ENCODE results near the gene FGF14.

Gene FGF14

DNA sequence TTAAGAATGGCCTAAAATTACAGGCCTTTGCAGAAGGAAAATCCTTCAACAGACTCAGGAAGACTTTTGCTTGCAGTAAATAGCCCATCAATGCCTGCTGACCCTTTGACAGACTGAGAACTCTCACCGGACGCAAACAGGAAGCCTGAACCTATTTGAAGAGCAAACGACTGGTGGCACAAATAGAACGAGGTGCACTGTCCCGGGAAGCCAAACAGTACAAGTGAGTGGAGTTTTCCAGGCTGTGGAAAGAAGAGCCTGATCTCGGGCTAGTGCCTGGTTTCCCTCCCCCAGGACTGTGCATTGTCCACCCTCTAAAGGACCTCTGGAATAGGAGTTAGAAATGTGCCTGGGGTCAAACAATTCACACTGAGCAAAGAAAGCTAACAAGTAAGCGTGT lies 165.5 kb downstream of the FGF14 start:
- no peaks in the 10 kb centered on the region for H3K36me3 ChIP-seq (ENCODE audit: control insufficient read depth, insufficient read depth, low read length)
- no peaks in the 10 kb centered on the region for H3K9me3 ChIP-seq (ENCODE audit: control insufficient read depth, low read length)
- H3K9ac ChIP-seq: no peak overlapping the region
- H3K4me3 ChIP-seq (ENCODE audit: low read depth, low read length): no peak overlapping the region
- no peak overlapping the region for H3K27ac ChIP-seq
- no peaks in the 10 kb centered on the region for H3K27me3 ChIP-seq (ENCODE audit: control insufficient read depth, insufficient read depth, low read length)
- H2AFZ ChIP-seq: no peak overlapping the region
- TF ChIP-seq, protein P1, sequence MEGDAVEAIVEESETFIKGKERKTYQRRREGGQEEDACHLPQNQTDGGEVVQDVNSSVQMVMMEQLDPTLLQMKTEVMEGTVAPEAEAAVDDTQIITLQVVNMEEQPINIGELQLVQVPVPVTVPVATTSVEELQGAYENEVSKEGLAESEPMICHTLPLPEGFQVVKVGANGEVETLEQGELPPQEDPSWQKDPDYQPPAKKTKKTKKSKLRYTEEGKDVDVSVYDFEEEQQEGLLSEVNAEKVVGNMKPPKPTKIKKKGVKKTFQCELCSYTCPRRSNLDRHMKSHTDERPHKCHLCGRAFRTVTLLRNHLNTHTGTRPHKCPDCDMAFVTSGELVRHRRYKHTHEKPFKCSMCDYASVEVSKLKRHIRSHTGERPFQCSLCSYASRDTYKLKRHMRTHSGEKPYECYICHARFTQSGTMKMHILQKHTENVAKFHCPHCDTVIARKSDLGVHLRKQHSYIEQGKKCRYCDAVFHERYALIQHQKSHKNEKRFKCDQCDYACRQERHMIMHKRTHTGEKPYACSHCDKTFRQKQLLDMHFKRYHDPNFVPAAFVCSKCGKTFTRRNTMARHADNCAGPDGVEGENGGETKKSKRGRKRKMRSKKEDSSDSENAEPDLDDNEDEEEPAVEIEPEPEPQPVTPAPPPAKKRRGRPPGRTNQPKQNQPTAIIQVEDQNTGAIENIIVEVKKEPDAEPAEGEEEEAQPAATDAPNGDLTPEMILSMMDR (IDR thresholded peaks at IDR 0.05): no peak
- H3K4me2 ChIP-seq (ENCODE audit: low read length): no peak overlapping the region
- no peaks in the 10 kb centered on the region for H3K79me2 ChIP-seq
- no peaks in the 10 kb centered on the region for H3K4me1 ChIP-seq

DNA sequence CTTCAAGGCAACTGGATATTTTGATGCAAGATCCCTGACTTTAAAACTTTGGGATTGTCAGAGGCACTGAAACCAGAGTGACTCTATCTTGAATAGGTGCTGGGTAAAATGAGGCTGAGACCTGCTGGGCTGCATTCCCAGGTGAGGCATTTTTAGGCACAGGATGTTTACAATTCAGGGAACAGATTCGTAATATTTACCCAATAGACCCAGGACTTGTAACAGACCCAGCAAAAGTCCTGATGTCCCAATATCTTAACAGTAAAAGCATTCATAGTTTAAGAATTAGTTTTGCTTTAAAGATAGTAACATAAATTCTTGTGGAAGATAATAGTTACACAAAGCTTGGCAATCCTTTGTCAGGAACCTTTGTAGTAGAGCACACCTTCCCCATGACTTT lies 166.2 kb downstream of the FGF14 start:
- no peak overlapping the region for H3K4me3 ChIP-seq (ENCODE audit: low read depth, low read length)
- H3K4me2 ChIP-seq (ENCODE audit: low read length): no peak overlapping the region
- H3K9me3 ChIP-seq (ENCODE audit: control insufficient read depth, low read length): no peaks in the 10 kb centered on the region
- H3K36me3 ChIP-seq (ENCODE audit: control insufficient read depth, insufficient read depth, low read length): no peaks in the 10 kb centered on the region
- no peak overlapping the region for H2AFZ ChIP-seq
- no peak overlapping the region for H3K27ac ChIP-seq
- no peaks in the 10 kb centered on the region for H3K4me1 ChIP-seq
- H3K27me3 ChIP-seq (ENCODE audit: control insufficient read depth, insufficient read depth, low read length): no peaks in the 10 kb centered on the region
- H3K9ac ChIP-seq: no peak overlapping the region
- no peaks in the 10 kb centered on the region for H3K79me2 ChIP-seq
- TF ChIP-seq, protein P1 (IDR thresholded peaks at IDR 0.05): no peak

DNA sequence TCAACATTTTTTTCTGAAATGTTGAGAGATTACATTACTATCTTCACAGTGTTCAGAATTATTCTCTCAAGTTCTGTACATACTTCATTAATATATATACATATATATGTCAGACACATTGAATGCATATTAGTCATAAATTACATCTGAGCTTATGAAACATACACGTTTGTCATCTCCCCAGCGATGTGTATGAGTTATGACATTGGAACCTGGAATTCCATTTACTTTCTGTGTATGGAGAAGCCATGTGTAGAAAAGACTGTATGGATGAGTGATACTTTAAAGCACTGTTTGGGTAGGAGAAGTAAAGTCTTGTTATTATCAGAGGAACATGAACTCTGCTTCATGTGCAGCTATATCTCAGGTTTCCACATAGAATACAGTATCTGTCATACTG lies 167.2 kb downstream of the FGF14 start:
- Histone ChIP-seq H3K4me1 (no peaks in the 10 kb centered on the region), H3K27me3 (ENCODE audit: control insufficient read depth, insufficient read depth, low read length) (no peaks in the 10 kb centered on the region), H3K27ac (no peak overlapping the region), H3K9ac (no peak overlapping the region), H3K36me3 (ENCODE audit: control insufficient read depth, insufficient read depth, low read length) (no peaks in the 10 kb centered on the region), H3K4me2 (ENCODE audit: low read length) (no peak overlapping the region), H3K4me3 (ENCODE audit: low read depth, low read length) (no peak overlapping the region), H2AFZ (no peak overlapping the region), H3K9me3 (ENCODE audit: control insufficient read depth, low read length) (no peaks in the 10 kb centered on the region), H3K79me2 (no peaks in the 10 kb centered on the region)
- TF ChIP-seq, protein P1 (IDR thresholded peaks at IDR 0.05): no peak

DNA sequence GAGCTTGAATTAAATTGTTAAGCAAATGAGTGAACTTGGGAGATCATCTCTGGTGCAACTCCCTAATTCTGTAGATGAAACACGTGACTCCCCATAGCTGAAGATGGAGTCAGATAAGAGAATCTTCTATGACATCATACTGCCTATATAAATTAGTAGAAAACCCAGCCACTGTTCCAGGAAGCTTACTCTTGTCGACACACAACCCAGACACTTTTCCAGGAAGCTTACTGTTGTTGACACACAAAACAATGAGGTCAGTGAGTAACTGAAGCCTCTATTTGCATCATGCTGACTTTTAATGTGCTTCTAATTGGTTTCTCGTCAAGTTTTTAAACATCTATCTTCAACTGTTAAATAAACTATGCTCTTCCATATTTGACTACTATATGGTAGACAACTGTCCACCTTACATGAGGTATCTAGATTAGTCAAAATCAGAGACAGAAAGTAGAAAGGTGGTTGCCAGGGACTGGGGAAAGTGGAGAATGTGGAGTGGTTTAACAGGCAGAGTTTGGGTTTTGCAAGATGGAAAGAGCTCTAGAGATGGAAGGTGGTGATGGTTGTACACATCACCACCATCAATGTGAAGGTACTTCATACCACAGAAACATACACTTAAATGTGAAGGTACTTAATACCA lies 168.2 kb downstream of the FGF14 start:
- H3K9ac ChIP-seq: no peak overlapping the region
- no peak overlapping the region for H3K4me3 ChIP-seq (ENCODE audit: low read depth, low read length)
- H3K4me2 ChIP-seq (ENCODE audit: low read length): no peak overlapping the region
- TF ChIP-seq, protein P1 (IDR thresholded peaks at IDR 0.05): no peak
- no peaks in the 10 kb centered on the region for H3K27me3 ChIP-seq (ENCODE audit: control insufficient read depth, insufficient read depth, low read length)
- H3K79me2 ChIP-seq: no peaks in the 10 kb centered on the region
- no peaks in the 10 kb centered on the region for H3K4me1 ChIP-seq
- no peak overlapping the region for H2AFZ ChIP-seq
- H3K36me3 ChIP-seq (ENCODE audit: control insufficient read depth, insufficient read depth, low read length): no peaks in the 10 kb centered on the region
- no peak overlapping the region for H3K27ac ChIP-seq
- H3K9me3 ChIP-seq (ENCODE audit: control insufficient read depth, low read length): no peaks in the 10 kb centered on the region

DNA sequence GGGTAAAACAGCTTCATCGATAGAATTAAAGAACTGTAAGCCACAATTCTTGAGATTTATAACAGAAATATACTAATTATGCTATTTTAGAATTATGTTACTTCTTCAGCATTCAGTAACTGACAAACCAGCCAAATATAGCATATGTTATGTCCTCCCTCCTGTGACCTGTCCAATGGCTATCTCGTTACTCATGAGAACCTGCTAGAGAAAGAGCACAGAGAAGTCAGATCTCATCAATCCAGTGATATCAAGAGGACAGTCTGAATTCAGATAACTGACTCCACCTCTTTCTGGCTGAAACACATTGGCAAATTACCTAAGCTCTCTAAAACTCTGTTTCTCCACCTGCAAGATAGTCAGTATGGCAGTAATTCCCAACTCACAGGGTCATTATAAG lies 170.4 kb downstream of the FGF14 start:
- H3K27ac ChIP-seq: no peak overlapping the region

More for the DNA sequence above, 170.4 kb downstream of the FGF14 start:
- no peaks in the 10 kb centered on the region for H3K36me3 ChIP-seq (ENCODE audit: control insufficient read depth, insufficient read depth, low read length)
- H2AFZ ChIP-seq: no peak overlapping the region
- no peak overlapping the region for H3K4me2 ChIP-seq (ENCODE audit: low read length)
- H3K9me3 ChIP-seq (ENCODE audit: control insufficient read depth, low read length): no peaks in the 10 kb centered on the region
- no peak overlapping the region for H3K4me3 ChIP-seq (ENCODE audit: low read depth, low read length)
- TF ChIP-seq, protein P1 (IDR thresholded peaks at IDR 0.05): no peak
- no peaks in the 10 kb centered on the region for H3K79me2 ChIP-seq
- H3K9ac ChIP-seq: no peak overlapping the region
- no peaks in the 10 kb centered on the region for H3K4me1 ChIP-seq
- no peaks in the 10 kb centered on the region for H3K27me3 ChIP-seq (ENCODE audit: control insufficient read depth, insufficient read depth, low read length)
